Measurements from ENCODE around the gene TRMT61A.
A peak's percentile ranks its signal among the peaks of the same experiment; 100 is the strongest.

Gene TRMT61A
- 15.6 to 21.6 reads per million in 2 donors for total RNA-seq

GRCh38 chr14:103528587-103529382, at the start of gene TRMT61A:
TRMT61A (plus strand) TSS chr14:103529196; CDS start chr14:103529979, 783 bp downstream.
- peak; percentile 71 for DNase-seq

- DNase-seq, result no peak
Measured at GRCh38 chr14:103480595-103480994, 48.4 kb upstream of the TRMT61A start.

DNA sequence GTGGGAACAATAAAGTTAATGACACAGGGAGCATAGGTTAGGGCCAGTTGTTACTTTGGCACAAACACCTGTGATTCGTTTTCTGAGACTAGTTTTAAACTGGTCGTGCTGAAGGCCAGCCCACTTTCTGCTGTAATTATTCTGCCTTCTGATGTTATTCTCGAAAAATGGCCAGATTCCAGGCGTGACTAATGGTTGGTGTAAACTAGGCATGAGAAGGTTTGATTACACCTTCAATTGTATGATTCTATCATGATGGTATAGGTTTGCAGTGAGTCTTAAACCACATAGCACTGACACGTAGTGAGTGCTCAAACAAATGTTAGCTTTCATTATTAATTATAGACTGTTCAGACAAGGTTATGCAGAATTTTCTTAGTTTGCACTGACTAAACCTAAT, 45.4 kb upstream of the TRMT61A start:
- DNase-seq, result no peak

DNA sequence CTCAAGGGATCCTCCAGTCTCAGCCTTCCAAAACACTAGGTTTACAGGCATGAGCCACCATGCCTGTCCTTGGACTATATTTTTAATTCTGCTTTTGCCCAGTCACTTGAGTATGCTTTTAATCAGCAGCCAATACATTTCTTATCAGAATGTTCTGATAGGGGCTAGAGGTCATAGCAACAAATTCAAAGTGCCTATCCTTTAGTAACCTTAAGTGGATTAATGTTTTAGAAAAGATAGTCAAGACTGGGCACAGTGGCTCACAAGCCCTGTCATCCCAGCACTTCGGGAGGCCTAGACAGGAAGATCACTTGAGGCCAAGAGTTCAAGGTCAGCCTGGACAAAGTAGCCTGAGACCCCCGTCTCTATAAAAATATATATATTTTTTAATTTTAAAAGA, 43.5 kb upstream of the TRMT61A start:
- no peak for DNase-seq

GRCh38 chr14:103488071-103488470, 40.9 kb upstream of the TRMT61A start:
- DNase-seq, result no peak

- DNase-seq, result no peak
Measured at GRCh38 chr14:103488960-103489359, 40.0 kb upstream of the TRMT61A start.

DNA sequence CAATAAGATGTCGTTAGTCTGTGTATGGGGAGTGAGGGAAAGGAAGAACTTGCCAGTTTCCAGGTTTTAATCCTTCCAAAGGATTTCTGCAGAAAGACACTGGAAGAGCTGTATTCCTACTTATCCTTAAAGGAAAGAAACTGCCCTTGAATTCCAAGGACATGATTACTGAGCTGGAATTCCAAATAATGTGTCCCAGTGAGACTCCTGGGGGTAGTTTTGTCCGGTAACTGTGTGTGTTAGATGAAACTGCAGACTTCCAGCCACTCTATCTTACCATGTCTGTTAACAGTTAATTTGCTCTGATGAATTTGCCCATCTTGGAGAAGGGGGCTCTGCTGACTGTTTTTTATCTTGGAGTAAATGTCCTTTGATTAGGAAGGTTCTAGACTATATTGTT, 39.4 kb upstream of the TRMT61A start:
- DNase-seq, result no peak

GRCh38 chr14:103491691-103492090, 37.3 kb upstream of the TRMT61A start:
- DNase-seq, result no peak

DNA sequence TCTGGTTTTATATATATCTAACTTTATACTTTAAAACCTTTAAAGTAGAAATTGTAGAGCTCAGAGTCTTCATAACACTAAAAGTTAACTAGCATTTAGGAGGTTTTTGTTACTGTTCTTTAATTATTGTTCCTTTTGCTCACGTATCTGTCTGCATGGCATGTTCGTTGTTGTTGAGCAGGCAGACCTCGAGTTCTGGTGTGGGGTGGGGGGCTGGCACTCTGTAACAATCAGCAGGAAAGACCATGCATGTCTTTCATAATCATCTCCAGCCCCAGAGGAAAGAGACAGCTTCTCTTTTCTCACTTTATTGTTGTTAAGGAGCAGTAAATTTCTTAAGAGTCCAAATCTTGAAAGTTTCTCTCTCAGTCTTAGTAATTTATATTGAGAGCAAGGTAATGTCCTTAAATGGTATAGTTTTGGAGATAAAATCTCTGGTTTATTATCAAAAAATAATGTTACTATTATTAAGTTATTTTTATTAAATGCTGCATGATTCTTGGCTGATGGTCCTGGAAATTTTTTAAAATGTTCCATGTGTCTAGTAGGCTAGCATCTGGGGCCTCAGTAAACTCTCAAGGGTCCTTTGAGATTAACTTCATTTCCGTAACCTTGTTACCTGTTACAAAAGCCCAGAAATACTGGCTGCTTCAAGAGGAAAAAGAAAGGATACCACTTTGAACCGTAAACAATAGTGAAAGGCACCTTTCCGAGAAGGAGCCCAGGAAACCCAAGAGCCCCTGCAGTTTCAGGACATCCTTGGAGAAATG, 36.7 kb upstream of the TRMT61A start:
- no peak for DNase-seq

DNA sequence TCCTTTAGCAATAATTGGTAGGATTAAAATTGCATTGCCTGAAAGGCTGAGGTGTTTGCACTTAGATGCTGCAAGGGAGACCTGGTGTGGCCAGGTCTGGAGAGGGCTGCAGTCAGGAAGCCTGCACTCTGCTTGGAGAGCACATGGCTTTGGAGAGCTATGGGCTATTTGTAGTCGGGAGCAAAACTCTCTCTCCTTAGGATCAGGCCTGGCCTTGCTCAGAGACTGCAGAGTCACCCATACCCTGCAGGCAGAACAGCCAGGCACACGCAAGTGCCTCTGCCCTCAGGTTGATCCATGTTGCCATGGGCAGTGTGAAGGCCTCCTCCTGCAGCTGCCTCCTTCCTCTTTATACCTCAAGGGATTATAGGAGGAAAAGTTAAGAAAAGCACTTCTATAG, 33.1 kb upstream of the TRMT61A start:
- DNase-seq, result no peak

GRCh38 chr14:103496776-103497175, 32.2 kb upstream of the TRMT61A start:
- DNase-seq, result no peak

DNA sequence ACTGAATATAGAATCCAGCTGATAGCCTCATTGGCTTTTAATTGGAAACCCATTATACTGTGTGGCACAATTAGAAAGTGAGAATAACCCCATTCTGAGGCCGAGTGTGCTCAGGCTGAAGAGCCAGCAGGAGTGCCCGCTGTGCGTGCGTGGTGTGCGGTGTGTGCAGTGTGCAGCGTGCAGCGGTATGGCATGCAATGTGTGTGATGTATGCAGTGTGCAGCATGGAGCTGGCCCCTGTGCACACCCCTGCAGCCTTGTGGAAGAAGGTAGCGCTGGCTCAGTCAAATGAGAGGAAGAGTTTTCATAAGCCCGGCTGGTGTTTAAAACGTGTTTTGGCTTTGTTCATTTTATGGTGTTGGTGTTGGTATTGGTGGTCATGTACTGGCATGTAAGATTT, 29.3 kb upstream of the TRMT61A start:
- DNase-seq, result no peak

DNA sequence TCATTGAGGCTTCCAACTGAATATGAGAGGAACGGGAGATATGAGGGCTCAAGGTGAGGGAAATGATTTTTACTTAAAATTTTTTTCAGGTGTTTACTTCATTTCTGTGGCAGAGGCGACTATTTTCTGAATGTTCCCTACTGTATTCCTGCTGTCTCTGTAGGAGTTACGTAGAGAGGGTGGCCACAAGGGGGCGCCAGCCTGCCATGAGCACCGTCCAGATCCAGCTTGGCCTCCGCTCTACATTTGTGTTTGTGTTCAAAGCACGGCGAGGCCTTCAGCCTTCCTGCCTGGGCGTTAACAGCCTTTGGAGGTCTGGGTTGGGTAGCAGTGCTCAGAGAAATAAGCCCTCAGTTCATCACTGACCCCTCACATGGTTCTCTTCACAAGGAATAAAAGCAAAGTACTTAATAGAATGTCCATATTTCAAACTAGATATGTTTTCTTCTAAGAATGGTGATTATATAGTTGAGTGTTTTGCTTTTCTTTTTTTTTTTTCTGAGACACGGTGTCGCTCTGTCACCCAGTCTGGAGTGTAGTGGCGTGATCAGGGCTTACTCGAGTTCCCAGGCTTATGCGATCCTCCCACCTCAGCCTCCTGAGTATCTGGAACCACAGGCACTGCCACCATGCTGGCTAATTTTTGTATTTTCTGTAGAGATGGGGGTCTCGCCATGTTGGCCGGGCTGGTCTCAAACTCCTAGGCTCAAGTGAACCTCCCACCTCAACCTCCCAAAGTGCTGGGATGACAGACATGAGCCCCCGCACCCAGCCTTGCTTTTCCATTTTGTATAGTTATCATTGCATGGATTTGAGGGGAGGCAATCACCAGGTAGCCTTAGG, 28.6 kb upstream of the TRMT61A start:
- DNase-seq, result no peak

DNA sequence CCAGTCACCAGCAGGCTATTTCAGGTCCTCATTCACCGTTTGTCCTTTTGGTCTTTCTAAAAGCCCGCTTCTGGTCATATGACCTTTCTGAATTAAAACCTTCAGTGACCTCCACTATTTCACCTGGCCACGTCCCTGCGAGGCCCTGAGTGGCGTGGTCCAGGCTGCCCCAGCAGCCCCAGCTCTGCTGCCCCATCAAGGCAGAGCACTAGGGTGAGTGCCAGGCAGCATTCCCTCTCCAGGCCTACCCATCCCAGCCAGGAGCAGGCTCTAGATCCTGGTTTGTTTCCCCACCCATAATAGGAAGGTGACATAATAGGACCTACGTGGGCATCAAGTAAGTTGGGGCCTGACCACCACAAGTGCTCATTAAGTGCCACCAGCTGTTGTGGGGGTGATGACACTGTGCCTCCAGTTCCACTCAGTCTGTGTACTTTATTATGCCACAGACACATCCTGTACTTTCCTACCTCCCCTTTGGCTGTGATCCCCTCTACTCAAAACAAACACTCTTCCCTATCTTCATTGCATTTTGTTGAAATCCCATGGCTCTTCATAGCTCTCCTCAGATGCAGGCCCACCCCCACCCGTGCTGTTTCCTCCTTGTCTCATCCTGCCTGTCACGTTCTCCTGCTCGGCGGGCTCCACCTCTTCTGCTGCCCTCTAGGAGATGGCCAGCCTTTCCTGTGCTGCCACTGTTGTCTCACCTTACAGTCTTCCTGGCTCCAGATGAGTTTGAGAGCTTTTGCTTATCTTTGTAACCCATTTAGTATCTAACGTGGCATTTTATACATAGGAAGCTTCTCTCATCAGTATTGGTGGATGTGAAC, 27.7 kb upstream of the TRMT61A start:
- no peak for DNase-seq

GRCh38 chr14:103501921-103502669, 26.9 kb upstream of the TRMT61A start:
- DNase-seq, result no peak

DNA sequence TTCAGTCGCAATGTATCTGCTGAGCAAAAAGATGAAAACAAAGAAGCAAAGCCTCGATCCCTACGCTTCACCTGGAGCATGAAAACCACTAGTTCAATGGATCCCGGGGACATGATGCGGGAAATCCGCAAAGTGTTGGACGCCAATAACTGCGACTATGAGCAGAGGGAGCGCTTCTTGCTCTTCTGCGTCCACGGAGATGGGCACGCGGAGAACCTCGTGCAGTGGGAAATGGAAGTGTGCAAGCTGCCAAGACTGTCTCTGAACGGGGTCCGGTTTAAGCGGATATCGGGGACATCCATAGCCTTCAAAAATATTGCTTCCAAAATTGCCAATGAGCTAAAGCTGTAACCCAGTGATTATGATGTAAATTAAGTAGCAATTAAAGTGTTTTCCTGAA, 26.1 kb upstream of the TRMT61A start:
- DNase-seq, result no peak

- DNase-seq, result no peak
Measured at GRCh38 chr14:103503296-103503695, 25.7 kb upstream of the TRMT61A start.

DNA sequence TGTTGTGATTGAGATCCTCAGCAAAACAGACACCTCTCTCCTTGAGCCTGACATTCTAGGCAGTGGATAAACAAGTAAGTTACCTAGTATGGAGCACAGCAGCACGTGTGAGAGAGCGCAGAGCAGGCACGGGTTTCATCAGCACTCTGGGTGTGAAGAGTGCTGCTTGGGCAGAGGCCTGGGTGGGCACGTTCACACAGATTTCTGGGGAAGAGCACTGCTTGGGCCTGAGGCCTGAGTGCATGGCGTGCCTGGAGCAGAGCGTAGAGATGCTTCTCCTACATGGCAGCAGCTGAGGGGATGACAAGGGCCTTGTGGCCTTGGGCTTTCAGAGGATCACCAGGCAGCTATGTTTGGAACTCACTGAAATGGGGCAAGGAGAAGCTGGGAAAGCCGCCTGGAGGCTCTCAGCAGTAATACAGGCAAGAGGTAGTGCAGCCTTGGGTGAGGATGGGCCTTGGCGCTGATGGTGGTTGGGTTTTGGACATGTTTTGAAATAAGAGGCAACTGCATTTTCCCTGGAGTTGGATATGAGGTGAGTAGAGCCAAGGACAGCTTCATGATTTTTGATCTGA, 23.9 kb upstream of the TRMT61A start:
- no peak for DNase-seq

GRCh38 chr14:103507751-103508150, 21.2 kb upstream of the TRMT61A start:
- no peak for DNase-seq

DNA sequence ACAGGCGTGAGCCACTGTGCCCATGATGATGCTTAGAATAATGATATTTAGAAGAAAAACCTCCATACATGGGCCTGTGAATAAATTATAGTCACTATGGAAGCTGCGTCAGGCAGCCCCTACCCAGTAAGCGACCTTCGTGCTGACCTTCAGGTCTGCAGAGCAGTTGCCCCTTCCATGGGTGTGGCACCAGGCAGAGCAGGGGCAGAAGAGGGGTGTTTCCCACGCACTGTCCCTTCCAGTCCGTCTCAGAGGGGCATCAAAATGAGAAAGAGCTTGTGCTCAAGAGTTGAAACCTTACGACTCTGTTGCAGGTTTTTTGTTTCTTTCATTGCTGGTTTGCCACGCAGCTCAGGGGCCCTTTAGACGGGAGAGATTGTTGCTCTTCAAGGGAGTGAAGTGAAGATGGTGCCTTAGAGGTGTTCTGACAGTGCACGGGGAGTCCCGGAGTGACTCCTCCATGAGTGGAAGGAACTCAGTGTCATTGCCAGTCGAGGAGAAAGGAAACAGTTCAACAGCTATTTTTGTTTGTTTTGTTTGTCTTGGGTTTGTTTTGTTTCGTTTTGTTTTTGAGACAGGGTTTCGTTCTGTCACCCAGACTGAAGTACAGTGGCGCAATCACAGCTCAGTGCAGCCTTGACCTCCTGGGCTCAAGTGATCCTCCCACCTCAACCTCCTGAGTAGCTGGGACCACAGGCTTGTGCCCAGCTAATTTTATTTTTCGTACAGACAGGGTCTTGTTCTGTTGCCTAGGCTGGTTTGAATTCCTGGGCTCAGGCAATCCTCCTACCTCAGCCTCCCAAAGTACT, 20.3 kb upstream of the TRMT61A start:
- no peak for DNase-seq

Data from activated gamma-delta T cell (primary cell).